ENCODE measurements around the gene ZNF609. TPM values are rescaled to one million over a fixed set of nuclear protein-coding genes. Genes with fewer than 3 reads are reported as not detected.

ZNF609 gene
- total RNA-seq, 1 experiment from 2014 or later = 31.0 TPM

DNA sequence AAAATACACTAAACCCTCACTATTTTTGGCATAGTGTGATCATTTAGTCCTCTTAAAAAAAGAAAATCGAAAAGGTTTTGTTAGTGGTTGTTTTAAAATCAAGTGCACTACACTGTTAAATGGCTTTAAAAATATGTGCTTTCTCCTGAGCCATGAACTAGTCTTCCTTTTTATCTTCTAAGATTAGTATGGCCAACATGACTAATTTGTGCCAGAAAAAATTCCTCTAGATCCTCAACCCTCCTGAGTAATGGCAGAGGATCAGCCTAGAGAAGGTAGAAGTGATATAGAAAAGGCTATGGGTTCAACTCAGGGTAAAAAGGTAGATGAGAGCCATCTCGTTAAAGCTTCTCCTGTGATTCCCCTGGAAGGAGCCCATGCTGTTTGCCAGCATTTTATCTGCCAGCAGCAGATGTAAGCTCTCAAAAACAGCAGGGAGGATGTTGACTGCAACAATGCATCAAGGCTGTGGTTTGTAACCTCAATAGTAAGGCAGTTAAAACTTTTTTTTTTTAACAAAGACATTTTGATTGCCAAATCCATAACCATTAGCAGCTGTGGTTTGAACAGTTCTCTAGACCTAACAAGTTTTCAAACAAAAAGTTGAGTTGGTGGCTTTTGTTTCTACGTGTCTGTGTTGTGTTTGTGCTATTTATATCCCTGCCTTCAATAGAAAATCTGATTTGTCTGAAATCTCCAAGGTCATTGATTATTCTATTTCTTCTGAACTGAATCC is 30.2 kb upstream of the ZNF609 start:
- RAD21 ChIA-PET (ENCODE audit: low non-redundant PET in 1 of 2, low total read pairs in 2 of 2, uncharacterized antibody in 2 of 2, unreplicated experiment in 2 of 2) = no interaction called here
- H3K36me3 ChIP-seq (ENCODE audit: control insufficient read depth in 1 of 2, insufficient read depth in 2 of 2, low read length in 2 of 2) = 0 out of 4 replicates have a peak, but pooled peaks cover 2 to 3% of the 10 kb centered on the region in 2 experiments
- no TSS peak for BruUV-seq (replicated peaks)
- no peak overlapping the region for H3K27ac ChIP-seq (ENCODE audit: low read depth, low read length)
- CTCF ChIA-PET = no interaction called here
- H3K9me2 ChIP-seq (ENCODE audit: insufficient read depth) = no peaks in the 10 kb centered on the region
- H4K20me1 ChIP-seq (ENCODE audit: insufficient read depth) = no peaks in the 10 kb centered on the region
- intact Hi-C loops (cut with micrococcal nuclease) = loop anchor here (5.0 kb wide), 1 partner anchor 297 kb away; no protein-coding TSS in a partner anchor
- TF ChIP-seq ZFX (IDR thresholded peaks at IDR 0.05) = no peak
- no peak for TF ChIP-seq CBX3 (IDR thresholded peaks at IDR 0.05; ENCODE audit: low read depth)
- TF ChIP-seq EZH2phosphoT487 (IDR thresholded peaks at IDR 0.05; ENCODE audit: borderline replicate concordance) = no peak
- no peak for TF ChIP-seq EZH2 (IDR thresholded peaks at IDR 0.05)
- no peak overlapping the region for H2AFZ ChIP-seq (ENCODE audit: low read depth, low read length, poor library complexity, severe bottlenecking)
- no peaks in the 10 kb centered on the region for H3K9me3 ChIP-seq (ENCODE audit: control insufficient read depth in 1 of 2, insufficient read depth in 1 of 2, low read depth in 1 of 2, low read length in 2 of 2)
- H3K9ac ChIP-seq (ENCODE audit: low read length) = no peak overlapping the region
- no peak overlapping the region for H3K4me2 ChIP-seq (ENCODE audit: low read length)
- DNase-seq (ENCODE audit: low read depth, low spot score) = no peak
- POLR2A ChIA-PET = no interaction called here
- H3K4me3 ChIP-seq (replicated peaks in 1 of 2; ENCODE audit: low read depth in 1 of 2, low read length in 2 of 2) = no peak overlapping the region
- no peaks in the 10 kb centered on the region for H3K79me2 ChIP-seq (ENCODE audit: insufficient read depth, low read length)
- ATAC-seq = no peak
- no peaks in the 10 kb centered on the region for H3K27me3 ChIP-seq (ENCODE audit: insufficient read depth, low read length)
- peaks cover 7 to 8% of the 10 kb centered on the region in 2 experiments; a peak in 2 of 4 replicates for H3K4me1 ChIP-seq (ENCODE audit: control insufficient read depth in 1 of 2, insufficient read depth in 2 of 2, low read length in 2 of 2)

GRCh38 chr15:64437982-64438381 is 22.4 kb upstream of the ZNF609 start:
- ATAC-seq = no peak
- H3K9ac ChIP-seq (ENCODE audit: low read length) = no peak overlapping the region
- H3K4me1 ChIP-seq (ENCODE audit: control insufficient read depth in 1 of 2, insufficient read depth in 2 of 2, low read length in 2 of 2) = peaks cover 2 to 5% of the 10 kb centered on the region in 2 experiments
- no peak for TF ChIP-seq SIN3A (IDR thresholded peaks at IDR 0.05; ENCODE audit: low read depth)
- TF ChIP-seq, protein P1, sequence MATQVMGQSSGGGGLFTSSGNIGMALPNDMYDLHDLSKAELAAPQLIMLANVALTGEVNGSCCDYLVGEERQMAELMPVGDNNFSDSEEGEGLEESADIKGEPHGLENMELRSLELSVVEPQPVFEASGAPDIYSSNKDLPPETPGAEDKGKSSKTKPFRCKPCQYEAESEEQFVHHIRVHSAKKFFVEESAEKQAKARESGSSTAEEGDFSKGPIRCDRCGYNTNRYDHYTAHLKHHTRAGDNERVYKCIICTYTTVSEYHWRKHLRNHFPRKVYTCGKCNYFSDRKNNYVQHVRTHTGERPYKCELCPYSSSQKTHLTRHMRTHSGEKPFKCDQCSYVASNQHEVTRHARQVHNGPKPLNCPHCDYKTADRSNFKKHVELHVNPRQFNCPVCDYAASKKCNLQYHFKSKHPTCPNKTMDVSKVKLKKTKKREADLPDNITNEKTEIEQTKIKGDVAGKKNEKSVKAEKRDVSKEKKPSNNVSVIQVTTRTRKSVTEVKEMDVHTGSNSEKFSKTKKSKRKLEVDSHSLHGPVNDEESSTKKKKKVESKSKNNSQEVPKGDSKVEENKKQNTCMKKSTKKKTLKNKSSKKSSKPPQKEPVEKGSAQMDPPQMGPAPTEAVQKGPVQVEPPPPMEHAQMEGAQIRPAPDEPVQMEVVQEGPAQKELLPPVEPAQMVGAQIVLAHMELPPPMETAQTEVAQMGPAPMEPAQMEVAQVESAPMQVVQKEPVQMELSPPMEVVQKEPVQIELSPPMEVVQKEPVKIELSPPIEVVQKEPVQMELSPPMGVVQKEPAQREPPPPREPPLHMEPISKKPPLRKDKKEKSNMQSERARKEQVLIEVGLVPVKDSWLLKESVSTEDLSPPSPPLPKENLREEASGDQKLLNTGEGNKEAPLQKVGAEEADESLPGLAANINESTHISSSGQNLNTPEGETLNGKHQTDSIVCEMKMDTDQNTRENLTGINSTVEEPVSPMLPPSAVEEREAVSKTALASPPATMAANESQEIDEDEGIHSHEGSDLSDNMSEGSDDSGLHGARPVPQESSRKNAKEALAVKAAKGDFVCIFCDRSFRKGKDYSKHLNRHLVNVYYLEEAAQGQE (IDR thresholded peaks at IDR 0.05; ENCODE audit: low read depth) = no peak
- no peak for TF ChIP-seq ZFX (IDR thresholded peaks at IDR 0.05)
- TF ChIP-seq EZH2phosphoT487 (IDR thresholded peaks at IDR 0.05; ENCODE audit: borderline replicate concordance) = no peak
- no peak overlapping the region for H2AFZ ChIP-seq (ENCODE audit: low read depth, low read length, poor library complexity, severe bottlenecking)
- no peak for DNase-seq (ENCODE audit: low read depth, low spot score)
- H3K27ac ChIP-seq (ENCODE audit: low read depth, low read length) = no peak overlapping the region
- no peaks in the 10 kb centered on the region; a peak in 1 of 4 replicates for H3K36me3 ChIP-seq (ENCODE audit: control insufficient read depth in 1 of 2, insufficient read depth in 2 of 2, low read length in 2 of 2)
- no peaks in the 10 kb centered on the region for H3K9me2 ChIP-seq (ENCODE audit: insufficient read depth)
- H3K4me3 ChIP-seq (replicated peaks in 1 of 2; ENCODE audit: low read depth in 1 of 2, low read length in 2 of 2) = no peak overlapping the region
- intact Hi-C loops (cut with micrococcal nuclease) = no loop called here
- ChIA-PET CTCF (no interaction called here), POLR2A (no interaction called here), RAD21 (ENCODE audit: low non-redundant PET in 1 of 2, low total read pairs in 2 of 2, uncharacterized antibody in 2 of 2, unreplicated experiment in 2 of 2) (no interaction called here)
- no peaks in the 10 kb centered on the region for H3K9me3 ChIP-seq (ENCODE audit: control insufficient read depth in 1 of 2, insufficient read depth in 1 of 2, low read depth in 1 of 2, low read length in 2 of 2)
- H3K4me2 ChIP-seq (ENCODE audit: low read length) = no peak overlapping the region
- H3K79me2 ChIP-seq (ENCODE audit: insufficient read depth, low read length) = no peaks in the 10 kb centered on the region
- H4K20me1 ChIP-seq (ENCODE audit: insufficient read depth) = no peaks in the 10 kb centered on the region
- no TSS peak for BruUV-seq (replicated peaks)
- no peaks in the 10 kb centered on the region for H3K27me3 ChIP-seq (ENCODE audit: insufficient read depth, low read length)
